Lower leg skin (tissue), 4 donors: ENCODE results near the gene OVCH2. TPM values are rescaled to one million over a fixed set of nuclear protein-coding genes. Genes with fewer than 3 reads are reported as not detected.

Experiments
- DNase-seq, 2 donors: peaks; one replicate each; pipeline ENCODE4 v3.0.0-alpha.2; 2019; ENCODE audit warnings: low spot score in 2 of 2
- H3K4me3 ChIP-seq: fragments of 200-600 bp; sonication (generic); 2 replicates; pipeline ENCODE4 v1.5.1; 2017; ENCODE audit warnings: mild to moderate bottlenecking, low read depth; ENCODE audit not compliant: poor library complexity, severe bottlenecking
- CTCF ChIP-seq, 3 donors: fragments of 450-650 bp; IDR thresholded peaks; one replicate each; pipeline ENCODE4 v1.5.1; 2016; ENCODE audit warnings: antibody characterized with exemption in 3 of 3, mild to moderate bottlenecking in 3 of 3, moderate library complexity in 2 of 3
- POLR2A ChIP-seq, 2 donors: fragments of 450-650 bp; IDR thresholded peaks; one replicate each; pipeline ENCODE4 v1.6.1; 2016 to 2017; ENCODE audit warnings: antibody characterized with exemption in 2 of 2, mild to moderate bottlenecking in 1 of 2, moderate library complexity in 1 of 2
- WGBS, 2 donors: methylation state at CpG; one replicate each; pipeline ENCODE4 v1.1.5; 2018; 5-methylcytosine and 5-hydroxymethylcytosine counted together
- intact Hi-C: fragments of 100-400 bp; cut with DNase I; formaldehyde crosslinking; loops from one replicate; pipeline ENCODE4 v1.15.0; 2023; ENCODE audit warnings: low total_unique reads
- total RNA-seq, 4 donors: library from RNA; depleted of rRNA; stranded (reverse); fragments of >200 nt; gene quantifications; one replicate each; pipeline ENCODE4 v1.1.0, GENCODE V29; 2016

OVCH2 gene
- total RNA-seq, 4 donors from 2014 or later = 6.5 to 12.2 (median 8.3) TPM

- TF ChIP-seq CTCF (IDR thresholded peaks at IDR 0.05) = no peak
- no peak for TF ChIP-seq POLR2A (IDR thresholded peaks at IDR 0.05)
- intact Hi-C loops = no loop called here
- H3K4me3 ChIP-seq = no peak overlapping the region
- 85 to 90% methylated on average over 1 of the region's 1 CpG for WGBS, 2 donors
- DNase-seq = no peak
Observed at GRCh38 chr11:7687386-7687785, 18.9 kb downstream of the OVCH2 start.

GRCh38 chr11:7686761-7687160 lies 19.5 kb downstream of the OVCH2 start:
- no peak overlapping the region for H3K4me3 ChIP-seq
- intact Hi-C loops = no loop called here
- WGBS, 2 donors = 81 to 89% methylated on average over 4 of the region's 4 CpGs
- TF ChIP-seq POLR2A (IDR thresholded peaks at IDR 0.05) (no peak), CTCF (IDR thresholded peaks at IDR 0.05) (no peak)
- no peak for DNase-seq

DNA sequence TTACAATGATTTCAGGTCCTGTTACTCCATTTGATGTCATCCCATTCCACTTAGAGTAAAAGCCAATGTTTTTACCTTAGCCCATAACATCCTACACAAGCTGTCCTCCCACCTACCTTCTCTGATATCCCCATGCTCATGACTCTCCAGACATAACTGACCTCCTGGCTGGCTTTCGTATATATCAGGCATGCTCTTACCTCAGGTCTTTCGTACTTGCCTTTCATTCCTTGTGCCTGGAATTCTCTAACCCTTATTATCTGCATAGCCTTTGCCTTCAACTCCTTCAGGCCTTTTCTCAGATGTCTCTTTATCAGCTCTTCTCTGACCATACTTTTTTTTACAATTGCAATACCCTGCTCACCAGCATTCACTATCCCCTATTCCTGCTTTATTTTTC lies 22.7 kb downstream of the OVCH2 start:
- intact Hi-C loops = no loop called here
- no peak overlapping the region for H3K4me3 ChIP-seq
- no peak for TF ChIP-seq POLR2A (IDR thresholded peaks at IDR 0.05)
- no peak for TF ChIP-seq CTCF (IDR thresholded peaks at IDR 0.05)
- DNase-seq = no peak
- WGBS, 2 donors = 94 to 100% methylated on average over 2 of the region's 2 CpGs

DNA sequence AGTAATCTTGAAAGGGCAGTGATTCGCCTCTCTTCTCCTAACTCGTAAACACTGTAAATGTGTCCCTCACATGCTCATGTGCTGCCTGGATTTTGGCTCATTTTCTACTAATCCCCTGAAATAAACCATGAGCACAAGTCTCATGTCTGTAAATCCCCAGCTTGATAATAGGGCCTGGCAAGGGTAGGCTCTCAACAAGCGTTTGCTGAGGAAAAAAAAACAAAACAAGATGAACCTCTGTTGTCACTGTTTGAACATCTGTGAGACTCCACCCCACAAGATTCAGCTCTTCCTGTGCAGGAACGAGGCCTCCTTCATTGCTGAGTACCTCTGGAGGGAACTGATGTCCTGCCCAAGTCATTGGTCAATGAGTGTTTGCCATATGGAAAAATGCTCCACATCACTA lies 28.5 kb downstream of the OVCH2 start:
- intact Hi-C loops = no loop called here
- no peak overlapping the region for H3K4me3 ChIP-seq
- no peak for TF ChIP-seq CTCF (IDR thresholded peaks at IDR 0.05)
- no peak for TF ChIP-seq POLR2A (IDR thresholded peaks at IDR 0.05)
- WGBS, 2 donors = 28 to 39% methylated on average over 4 of the region's 4 CpGs
- no peak for DNase-seq

- 45 to 47% methylated on average over 5 of the region's 5 CpGs for WGBS, 2 donors
- intact Hi-C loops = no loop called here
- DNase-seq = no peak
- no peak overlapping the region for H3K4me3 ChIP-seq
- TF ChIP-seq CTCF (IDR thresholded peaks at IDR 0.05) (no peak), POLR2A (IDR thresholded peaks at IDR 0.05) (no peak)
Observed at GRCh38 chr11:7677071-7677470, 29.2 kb downstream of the OVCH2 start.

- no peak for DNase-seq
- no peak overlapping the region for H3K4me3 ChIP-seq
- intact Hi-C loops = no loop called here
- TF ChIP-seq CTCF (IDR thresholded peaks at IDR 0.05) (no peak), POLR2A (IDR thresholded peaks at IDR 0.05) (no peak)
- 92 to 96% methylated on average over 3 of the region's 3 CpGs for WGBS, 2 donors
Observed at GRCh38 chr11:7675631-7676030, 30.6 kb downstream of the OVCH2 start.
